GM21717 (cell line): ENCODE measurements around the gene GRAP.

ENCODE experiments used
- ATAC-seq: cut with Tn5 transposase; IDR thresholded peaks from one replicate; pipeline ENCODE4 v1.9.1; 2021; ENCODE audit warnings: mild to moderate bottlenecking, moderate library complexity; ENCODE audit not compliant: unreplicated experiment

GRAP gene

DNA sequence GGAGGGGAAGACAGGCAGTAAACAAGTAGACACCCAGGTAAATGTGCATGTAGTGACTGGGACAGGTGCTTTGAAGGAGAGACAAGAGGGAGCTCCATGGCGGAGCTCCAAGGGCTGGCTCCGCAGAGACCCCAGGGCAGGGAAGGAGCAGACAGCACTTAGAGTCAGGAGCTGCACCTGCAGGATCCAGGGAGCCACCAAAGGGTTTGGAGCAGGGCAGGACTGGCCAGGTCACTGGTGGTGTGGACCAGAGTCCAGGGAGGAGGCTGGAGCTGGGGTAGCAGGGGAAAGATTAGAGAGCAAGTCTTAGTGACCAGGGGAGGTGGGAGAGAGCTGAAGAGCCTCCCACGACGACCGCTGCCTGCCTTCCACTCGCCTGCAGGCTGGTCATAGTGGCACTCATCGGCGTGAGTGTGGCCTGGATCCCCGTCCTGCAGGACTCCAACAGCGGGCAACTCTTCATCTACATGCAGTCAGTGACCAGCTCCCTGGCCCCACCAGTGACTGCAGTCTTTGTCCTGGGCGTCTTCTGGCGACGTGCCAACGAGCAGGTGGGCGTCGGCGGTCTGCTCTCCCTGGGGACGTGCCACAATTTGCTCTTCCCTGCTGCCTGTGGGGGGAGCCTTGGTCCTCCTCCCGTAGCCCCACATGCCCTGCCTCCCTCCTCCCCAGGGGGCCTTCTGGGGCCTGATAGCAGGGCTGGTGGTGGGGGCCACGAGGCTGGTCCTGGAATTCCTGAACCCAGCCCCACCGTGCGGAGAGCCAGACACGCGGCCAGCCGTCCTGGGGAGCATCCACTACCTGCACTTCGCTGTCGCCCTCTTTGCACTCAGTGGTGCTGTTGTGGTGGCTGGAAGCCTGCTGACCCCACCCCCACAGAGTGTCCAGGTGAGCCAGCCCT is 27.5 kb downstream of the GRAP start:
- ATAC-seq: no peak

GRCh38 chr17:19018600-19018950 is 28.2 kb downstream of the GRAP start:
- ATAC-seq: no peak

- no peak for ATAC-seq
Measured at GRCh38 chr17:19017804-19018599, 28.8 kb downstream of the GRAP start.

DNA sequence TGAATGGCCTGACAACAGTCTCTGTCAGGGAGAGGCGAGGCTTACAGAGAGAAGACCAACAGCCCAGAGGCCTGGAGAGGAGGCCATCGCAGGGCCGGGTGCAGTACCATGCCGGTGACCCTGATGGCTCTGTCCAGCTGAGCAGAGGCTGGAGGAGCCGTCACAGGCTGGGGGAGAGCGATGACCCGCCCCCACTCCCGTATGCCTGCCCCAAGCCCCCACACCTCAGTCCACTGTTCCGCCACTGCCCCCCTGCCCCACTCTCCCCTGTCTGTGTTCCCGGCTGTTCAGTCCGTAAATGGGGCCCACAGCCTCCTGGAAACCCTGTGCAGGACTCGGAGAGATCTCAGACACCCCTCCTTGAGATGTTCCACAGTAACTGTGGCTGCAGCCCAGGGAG is 29.4 kb downstream of the GRAP start:
- ATAC-seq: no peak

- no peak for ATAC-seq
Measured at GRCh38 chr17:19016881-19017280, 29.9 kb downstream of the GRAP start.

GRCh38 chr17:19016297-19016696 is 30.5 kb downstream of the GRAP start:
- ATAC-seq: no peak

DNA sequence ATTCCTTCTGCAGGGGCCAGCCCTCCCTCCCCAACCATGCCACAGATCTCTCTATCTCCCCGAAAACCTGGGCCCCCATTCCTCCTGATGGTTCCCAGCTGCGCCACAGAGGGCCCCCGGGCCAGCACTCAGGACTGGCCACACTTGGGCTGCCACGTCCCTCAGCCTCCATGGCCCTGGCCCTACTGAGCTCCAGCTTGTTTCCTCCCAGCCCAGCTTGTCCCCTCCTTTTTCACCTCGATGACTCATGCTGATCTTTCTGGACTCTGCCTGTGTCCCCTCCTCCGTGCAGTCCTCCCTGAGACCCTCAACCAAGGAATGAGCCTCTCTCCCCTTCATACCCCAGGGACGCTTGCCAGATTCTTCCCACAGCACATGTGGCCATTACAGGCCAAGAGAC is 31.3 kb downstream of the GRAP start:
- ATAC-seq: no peak

DNA sequence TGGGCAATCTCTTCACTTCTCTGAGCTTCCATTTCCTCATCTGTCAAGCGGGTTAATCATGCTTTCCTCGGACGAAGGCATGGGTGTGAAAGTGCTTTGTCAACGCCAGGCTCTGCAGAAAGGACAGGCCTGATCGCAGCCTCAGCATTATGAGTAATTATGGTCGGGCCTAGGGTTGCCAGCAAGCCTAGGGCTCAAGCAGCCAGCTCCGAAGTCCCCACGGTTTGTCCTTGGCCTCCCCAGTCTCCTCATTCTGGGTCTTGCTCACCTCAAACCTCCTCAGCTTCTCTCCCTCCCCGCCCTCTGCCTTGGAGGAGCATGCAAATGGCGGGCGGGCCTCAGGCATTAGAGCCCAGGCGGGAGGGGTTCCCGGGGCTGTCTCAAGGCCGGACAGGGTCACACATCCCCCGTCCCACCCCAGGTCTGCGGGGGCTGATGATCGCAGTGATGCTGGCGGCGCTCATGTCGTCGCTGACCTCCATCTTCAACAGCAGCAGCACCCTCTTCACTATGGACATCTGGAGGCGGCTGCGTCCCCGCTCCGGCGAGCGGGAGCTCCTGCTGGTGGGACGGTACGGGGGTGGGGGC is 32.0 kb downstream of the GRAP start:
- no peak for ATAC-seq

DNA sequence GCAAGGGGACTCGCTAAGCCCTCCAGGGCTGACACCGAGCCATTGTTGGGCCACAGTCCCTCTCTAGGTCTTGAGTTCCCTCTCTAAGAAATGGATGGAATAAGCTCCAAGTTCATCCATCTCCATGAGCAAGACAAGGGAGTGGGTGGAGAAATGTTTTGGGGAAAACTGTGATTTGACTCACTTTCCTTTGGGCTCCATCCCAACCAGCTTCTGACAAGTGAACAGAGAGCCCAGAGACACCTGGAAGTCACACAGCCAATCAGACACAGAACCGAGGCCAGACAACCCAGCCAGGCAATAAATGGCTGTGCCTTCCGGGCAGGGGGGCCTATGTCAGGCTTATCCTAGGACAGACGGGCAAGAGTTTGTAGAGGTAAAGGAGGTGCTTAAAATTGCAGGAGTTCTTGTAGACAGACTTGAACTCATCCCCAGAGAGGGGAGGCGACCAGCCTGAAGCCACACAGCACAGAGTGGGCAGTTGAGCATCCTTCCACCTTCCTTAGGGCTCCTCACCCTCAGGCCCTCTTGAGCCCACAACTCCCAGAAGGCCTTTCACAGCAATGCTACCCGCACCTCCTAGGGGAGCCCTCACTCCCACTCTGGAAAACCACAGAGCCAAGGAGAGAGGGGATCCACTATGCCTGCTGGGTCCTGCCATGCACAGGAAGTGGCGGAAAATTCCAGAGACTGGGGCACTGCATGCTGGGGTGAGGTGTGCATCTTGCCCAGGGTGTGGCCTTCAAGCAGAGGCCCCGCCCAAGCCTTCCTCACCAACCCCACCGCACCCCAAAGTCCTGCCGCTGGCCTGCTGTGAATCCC is 32.7 kb downstream of the GRAP start:
- ATAC-seq: no peak

DNA sequence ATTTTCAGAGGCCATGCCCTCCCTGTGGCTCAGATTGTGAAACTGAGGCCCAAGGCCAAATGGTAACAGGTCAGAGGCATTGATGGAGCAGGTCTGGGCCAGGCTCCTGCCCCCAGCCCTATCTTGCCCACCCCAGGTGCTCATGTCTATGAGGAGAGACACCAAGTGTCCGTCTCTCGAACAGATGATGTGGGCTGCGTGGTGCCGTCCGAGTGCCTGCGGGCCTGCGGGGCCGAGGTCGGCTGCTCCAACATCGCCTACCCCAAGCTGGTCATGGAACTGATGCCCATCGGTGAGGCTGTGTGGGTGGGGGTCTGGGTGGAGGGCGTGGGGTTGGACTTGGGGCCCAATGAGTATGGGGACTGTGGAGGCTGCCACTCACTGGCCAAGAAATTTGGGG is 33.5 kb downstream of the GRAP start:
- ATAC-seq: no peak

GRCh38 chr17:19012171-19013080 is 34.3 kb downstream of the GRAP start:
- no peak for ATAC-seq

DNA sequence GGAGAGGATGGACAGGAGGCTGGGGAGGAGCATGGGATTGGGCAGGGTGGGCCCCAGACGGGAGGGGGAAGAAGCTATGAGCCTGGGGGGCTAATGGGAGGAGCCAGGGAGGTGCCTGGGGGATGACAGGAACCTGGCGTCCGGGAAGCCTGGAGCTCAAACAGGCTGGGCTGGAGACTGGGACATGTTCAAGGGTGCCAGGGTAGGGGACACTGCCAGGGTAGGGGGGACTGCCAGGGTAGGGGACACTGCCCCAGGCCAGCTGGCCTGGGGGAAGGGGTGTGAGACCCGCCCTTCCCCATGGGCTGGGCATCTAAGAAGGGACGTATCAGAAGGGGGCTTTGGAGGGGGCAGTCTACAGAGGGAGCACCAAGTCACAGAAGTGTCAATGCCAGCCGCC is 35.2 kb downstream of the GRAP start:
- no peak for ATAC-seq

- ATAC-seq: no peak
Measured at GRCh38 chr17:19010729-19011505, 35.8 kb downstream of the GRAP start.

- no peak for ATAC-seq
Measured at GRCh38 chr17:19009970-19010369, 36.8 kb downstream of the GRAP start.

- no peak for ATAC-seq
Measured at GRCh38 chr17:19006698-19007097, 40.1 kb downstream of the GRAP start.

DNA sequence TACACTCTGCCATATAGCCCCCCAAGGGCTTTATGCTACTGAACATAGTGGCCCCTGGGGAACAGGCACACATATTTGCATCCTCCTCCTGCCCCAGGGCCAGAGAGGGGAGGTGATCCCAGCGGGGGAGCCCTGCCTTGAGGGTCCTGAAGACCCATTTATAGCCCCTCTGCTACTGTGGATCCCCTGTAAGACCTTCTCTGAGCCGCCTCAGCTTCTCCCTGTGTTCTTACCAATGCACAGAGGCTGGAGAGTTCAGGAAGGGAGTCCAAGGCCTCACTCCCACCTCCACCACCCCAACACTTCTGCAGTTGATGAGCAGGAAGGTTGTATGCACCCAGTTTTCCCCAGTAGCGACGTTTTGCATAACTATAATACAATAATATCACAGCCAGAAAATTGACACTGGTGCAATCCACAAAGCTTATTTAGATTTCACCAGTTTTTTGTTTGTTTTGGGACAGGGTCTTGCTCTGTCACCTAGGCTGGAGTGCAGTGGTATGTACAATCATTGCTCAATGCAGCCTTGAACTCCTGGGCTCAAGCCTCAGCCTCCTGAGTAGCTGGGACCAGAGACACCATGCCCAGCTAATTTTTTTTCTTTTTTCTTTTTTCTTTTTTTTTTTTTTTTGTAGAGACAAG is 40.8 kb downstream of the GRAP start:
- ATAC-seq: no peak

- ATAC-seq: no peak
Measured at GRCh38 chr17:19005137-19005773, 41.5 kb downstream of the GRAP start.
